ENCODE measurements around the gene SMARCD3. TPM values are rescaled to one million over a fixed set of nuclear protein-coding genes. Genes with fewer than 3 reads are reported as not detected.

Gene SMARCD3
- total RNA-seq, 4 donors from 2014 or later: 23.6 to 45.1 (median 39.8) TPM

- no peaks in the 10 kb centered on the region for H3K36me3 ChIP-seq
- no peaks in the 10 kb centered on the region for H3K9me3 ChIP-seq
- WGBS, 2 donors (ENCODE audit: low coverage in 1 of 2): 100% methylated on average over 2 of the region's 7 CpGs; no CpG with 5 or more reads in 1 of the 2 donors
- H3K27me3 ChIP-seq: no peaks in the 10 kb centered on the region
- no peak for ATAC-seq
- no peak overlapping the region for H3K4me3 ChIP-seq
- H3K27ac ChIP-seq: no peak overlapping the region
- no peak for TF ChIP-seq POLR2AphosphoS5 (IDR thresholded peaks at IDR 0.05)
- TF ChIP-seq EP300 (IDR thresholded peaks at IDR 0.05): no peak
- TF ChIP-seq POLR2A (IDR thresholded peaks at IDR 0.05): no peak
- TF ChIP-seq CTCF (IDR thresholded peaks at IDR 0.05): no peak
- peaks cover 0 to 6% (median 2%) of the 10 kb centered on the region in 3 donors for H3K4me1 ChIP-seq
These were observed 9.5 kb upstream of the SMARCD3 start for GRCh38 chr7:151257990-151258389.

- Histone ChIP-seq H3K9me3 (no peaks in the 10 kb centered on the region), H3K36me3 (no peaks in the 10 kb centered on the region), H3K4me3 (no peak overlapping the region), H3K4me1 (peaks cover 0 to 17% (median 8%) of the 10 kb centered on the region in 3 donors), H3K27me3 (no peaks in the 10 kb centered on the region), H3K27ac (no peak overlapping the region)
- 63 to 69% methylated on average over 15 of the region's 16 CpGs for WGBS, 2 donors (ENCODE audit: low coverage in 1 of 2)
- no peak for ATAC-seq
- TF ChIP-seq POLR2A (IDR thresholded peaks at IDR 0.05) (no peak), CTCF (IDR thresholded peaks at IDR 0.05) (no peak), EP300 (IDR thresholded peaks at IDR 0.05) (no peak), POLR2AphosphoS5 (IDR thresholded peaks at IDR 0.05) (no peak)
These were observed 8.0 kb upstream of the SMARCD3 start for GRCh38 chr7:151256410-151257045.

GRCh38 chr7:151255390-151255789, 6.9 kb upstream of the SMARCD3 start:
- Histone ChIP-seq H3K27me3 (no peaks in the 10 kb centered on the region), H3K4me3 (no peak overlapping the region), H3K36me3 (no peaks in the 10 kb centered on the region), H3K9me3 (no peaks in the 10 kb centered on the region), H3K4me1 (peaks cover 0 to 29% (median 18%) of the 10 kb centered on the region in 3 donors), H3K27ac (no peak overlapping the region)
- no peak for ATAC-seq
- WGBS, 2 donors (ENCODE audit: low coverage in 1 of 2): 59 to 80% methylated on average over 6 to 7 of the region's 7 CpGs
- TF ChIP-seq POLR2A (IDR thresholded peaks at IDR 0.05) (no peak), POLR2AphosphoS5 (IDR thresholded peaks at IDR 0.05) (no peak), CTCF (IDR thresholded peaks at IDR 0.05) (no peak), EP300 (IDR thresholded peaks at IDR 0.05) (no peak)

- peaks cover 0 to 34% (median 23%) of the 10 kb centered on the region in 3 donors for H3K4me1 ChIP-seq
- TF ChIP-seq POLR2AphosphoS5 (IDR thresholded peaks at IDR 0.05): no peak
- TF ChIP-seq POLR2A (IDR thresholded peaks at IDR 0.05): no peak
- TF ChIP-seq EP300 (IDR thresholded peaks at IDR 0.05): no peak
- TF ChIP-seq CTCF (IDR thresholded peaks at IDR 0.05): no peak
- ATAC-seq: no peak
- WGBS, 2 donors (ENCODE audit: low coverage in 1 of 2): 80% methylated on average over 1 to 11 of the region's 11 CpGs
- peak overlapping the region in 1 of 4 donors; percentile 96 for H3K27ac ChIP-seq
- no peaks in the 10 kb centered on the region for H3K9me3 ChIP-seq
- H3K27me3 ChIP-seq: no peaks in the 10 kb centered on the region
- no peaks in the 10 kb centered on the region for H3K36me3 ChIP-seq
- H3K4me3 ChIP-seq: no peak overlapping the region
These were observed 6.4 kb upstream of the SMARCD3 start for GRCh38 chr7:151254851-151255250.

GRCh38 chr7:151254316-151254715, 5.8 kb upstream of the SMARCD3 start:
- peaks cover 0 to 39% (median 28%) of the 10 kb centered on the region in 3 donors for H3K4me1 ChIP-seq
- WGBS, 2 donors (ENCODE audit: low coverage in 1 of 2): 30 to 50% methylated on average over 1 to 2 of the region's 7 CpGs
- ATAC-seq: no peak
- H3K9me3 ChIP-seq: no peaks in the 10 kb centered on the region
- no peaks in the 10 kb centered on the region for H3K27me3 ChIP-seq
- peak overlapping the region in 3 of 4 donors; percentile 92 to 96 (median 96) for H3K27ac ChIP-seq
- TF ChIP-seq POLR2A (IDR thresholded peaks at IDR 0.05) (no peak), EP300 (IDR thresholded peaks at IDR 0.05) (no peak), CTCF (IDR thresholded peaks at IDR 0.05) (no peak), POLR2AphosphoS5 (IDR thresholded peaks at IDR 0.05) (no peak)
- H3K4me3 ChIP-seq: no peak overlapping the region
- H3K36me3 ChIP-seq: no peaks in the 10 kb centered on the region

Measured in gastroesophageal sphincter (tissue), 4 donors.